Psoas muscle (tissue), 8 donors: ENCODE measurements around the gene SBK1. TPM values are rescaled to one million over a fixed set of nuclear protein-coding genes. Genes with fewer than 3 reads are reported as not detected.
A peak's percentile ranks its signal among the peaks of the same experiment; 100 is the strongest.

ENCODE experiments used
- ATAC-seq, 4 donors: fragments of 200-7000 bp; cut with Tn5 transposase; one replicate each; pipeline ENCODE4 v1.9.1; 2020; ENCODE audit warnings: moderate library complexity in 3 of 4, mild to moderate bottlenecking in 2 of 4
- DNase-seq, 2 donors: peaks; one replicate each; pipeline ENCODE4 v3.0.0-alpha.2; 2020
- H3K27ac ChIP-seq: fragments of 200-600 bp; one replicate; pipeline ENCODE4 v1.8.0; 2022
- H3K27me3 ChIP-seq, 3 donors: fragments of 200-600 bp in 1 of 3; one replicate each; pipeline versions ENCODE4 v1.6.1 to v1.8.0; 2013 to 2022; ENCODE audit warnings: low read length in 2 of 3, mild to moderate bottlenecking in 2 of 3, moderate library complexity in 1 of 3; ENCODE audit not compliant: insufficient read depth in 3 of 3
- H3K36me3 ChIP-seq, 2 donors: fragments of 200-600 bp in 1 of 2; one replicate each; pipeline versions ENCODE4 v1.6.1 to v1.8.0; 2013 to 2022; ENCODE audit warnings: low read depth in 1 of 2, mild to moderate bottlenecking in 1 of 2, moderate library complexity in 1 of 2; ENCODE audit not compliant: insufficient read depth in 1 of 2
- H3K4me1 ChIP-seq: fragments of 200-600 bp; one replicate; pipeline ENCODE4 v1.8.0; 2022
- H3K4me3 ChIP-seq: fragments of 200-600 bp; one replicate; pipeline ENCODE4 v1.8.0; 2022; ENCODE audit warnings: mild to moderate bottlenecking
- H3K9me3 ChIP-seq: fragments of 200-600 bp; one replicate; pipeline ENCODE4 v1.8.0; 2022
- WGBS, 3 donors: extraction: QIAGEN DNeasy Blood & Tissue Kit; methylation state at CpG; one replicate each; pipeline versions ENCODE4 v1.1.6 to v1.1.7; 2013; 5-methylcytosine and 5-hydroxymethylcytosine counted together
- intact Hi-C, 2 donors: fragments of 100-400 bp; cut with DNase I; formaldehyde crosslinking; loops; one replicate each; pipeline versions ENCODE4 v1.11.0 to v1.14.2; 2022
- polyA plus RNA-seq, 3 donors: library from polyadenylated mRNA; stranded (reverse); fragments of 200-250 nt; gene quantifications; one replicate each; pipeline ENCODE4 v1.2.3, GENCODE V29; 2013
- total RNA-seq, 4 donors: library from RNA; stranded (reverse); fragmentation: NEBNext Ultra II Directional in 2 of 4; extraction: Animal tissue kit (Norgen Biotek cat#: 25700) in 2 of 4; gene quantifications; one replicate each; pipeline versions ENCODE4 v1.2.1 to v1.2.4, GENCODE V29; 2021 to 2023
- TF ChIP-seq, protein P1 (sequence below): fragments of 200-600 bp; IDR thresholded peaks from one replicate; pipeline ENCODE4 v1.8.0; 2022; ENCODE audit warnings: antibody characterized with exemption
- donor health status: healthy with polysubstance abuse.
- donor health status: DM: no; HTN: no; CAD: no; lungs with moderate emphysema.
- donor health status: Bipolar disorder and iron deficiency.
- donor health status: healthy.
- donor health status: DM: yes; HTN: yes; CAD: no.
- donor health status: DM: no; HTN: no; CAD: no.
- donor health status: DM: no; HTN: no; CAD: no.
- donor health status: DM: yes; HTN: yes; CAD: no.

SBK1 gene
- total and polyA plus RNA-seq, 7 donors = 1.3 to 20.6 (median 5.3) TPM

DNA sequence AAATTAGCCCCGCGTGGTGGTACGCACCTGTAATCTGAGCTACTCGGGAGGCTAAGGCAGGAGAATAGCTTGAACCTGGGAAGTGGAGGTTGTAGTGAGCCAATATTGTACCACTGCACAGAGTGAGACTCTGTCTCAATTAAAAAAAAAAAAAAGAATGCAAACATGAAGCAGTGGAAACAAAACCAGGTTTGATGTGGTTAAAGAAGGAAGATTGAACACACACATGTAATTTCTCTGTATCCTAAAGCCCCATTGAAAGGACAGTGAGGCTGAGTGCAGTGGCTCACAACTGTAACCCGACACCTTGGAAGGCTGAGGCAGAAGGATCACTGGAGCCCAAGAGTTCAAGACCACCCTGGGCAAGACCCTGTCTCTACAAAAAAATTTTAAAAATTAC, 26.5 kb upstream of the SBK1 start:
- Histone ChIP-seq H3K4me1 (peaks cover 34% of the 10 kb centered on the region), H3K36me3 (no peaks in the 10 kb centered on the region), H3K9me3 (no peaks in the 10 kb centered on the region), H3K4me3 (no peak overlapping the region), H3K27ac (no peak overlapping the region), H3K27me3 (no peaks in the 10 kb centered on the region)
- TF ChIP-seq, protein P1, sequence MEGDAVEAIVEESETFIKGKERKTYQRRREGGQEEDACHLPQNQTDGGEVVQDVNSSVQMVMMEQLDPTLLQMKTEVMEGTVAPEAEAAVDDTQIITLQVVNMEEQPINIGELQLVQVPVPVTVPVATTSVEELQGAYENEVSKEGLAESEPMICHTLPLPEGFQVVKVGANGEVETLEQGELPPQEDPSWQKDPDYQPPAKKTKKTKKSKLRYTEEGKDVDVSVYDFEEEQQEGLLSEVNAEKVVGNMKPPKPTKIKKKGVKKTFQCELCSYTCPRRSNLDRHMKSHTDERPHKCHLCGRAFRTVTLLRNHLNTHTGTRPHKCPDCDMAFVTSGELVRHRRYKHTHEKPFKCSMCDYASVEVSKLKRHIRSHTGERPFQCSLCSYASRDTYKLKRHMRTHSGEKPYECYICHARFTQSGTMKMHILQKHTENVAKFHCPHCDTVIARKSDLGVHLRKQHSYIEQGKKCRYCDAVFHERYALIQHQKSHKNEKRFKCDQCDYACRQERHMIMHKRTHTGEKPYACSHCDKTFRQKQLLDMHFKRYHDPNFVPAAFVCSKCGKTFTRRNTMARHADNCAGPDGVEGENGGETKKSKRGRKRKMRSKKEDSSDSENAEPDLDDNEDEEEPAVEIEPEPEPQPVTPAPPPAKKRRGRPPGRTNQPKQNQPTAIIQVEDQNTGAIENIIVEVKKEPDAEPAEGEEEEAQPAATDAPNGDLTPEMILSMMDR = no peak
- no peak for ATAC-seq
- no peak for DNase-seq
- 40 to 56% (median 47%) methylated on average over 5 of the region's 5 CpGs for WGBS, 3 donors
- intact Hi-C loops = no loop called here

DNA sequence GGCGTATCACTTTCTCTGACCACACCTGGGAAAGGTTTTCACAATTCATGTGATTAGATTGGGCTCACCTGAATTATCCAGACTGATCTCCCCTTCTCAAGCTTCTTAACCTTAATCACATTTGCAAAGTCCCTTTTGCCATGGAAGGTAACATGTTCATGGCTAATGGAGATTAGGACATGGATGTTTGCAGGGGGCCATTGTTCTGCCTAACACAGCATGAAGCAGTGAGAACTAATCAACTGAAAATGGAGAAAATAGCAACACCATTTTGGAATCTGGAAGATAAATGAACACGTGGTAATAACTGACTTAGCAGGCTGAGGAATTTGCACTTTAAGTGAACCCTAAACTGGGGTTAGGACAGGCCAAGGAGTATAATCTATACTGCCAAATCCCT, 25.0 kb upstream of the SBK1 start:
- TF ChIP-seq, protein P1 = no peak
- H3K4me1 ChIP-seq = peaks cover 29% of the 10 kb centered on the region
- no peak overlapping the region for H3K27ac ChIP-seq
- H3K9me3 ChIP-seq = no peaks in the 10 kb centered on the region
- intact Hi-C loops = no loop called here
- no peaks in the 10 kb centered on the region for H3K27me3 ChIP-seq
- ATAC-seq = no peak
- H3K4me3 ChIP-seq = no peak overlapping the region
- DNase-seq = no peak
- H3K36me3 ChIP-seq = no peaks in the 10 kb centered on the region
- WGBS, 3 donors = 53 to 55% (median 54%) methylated on average over 2 of the region's 2 CpGs

DNA sequence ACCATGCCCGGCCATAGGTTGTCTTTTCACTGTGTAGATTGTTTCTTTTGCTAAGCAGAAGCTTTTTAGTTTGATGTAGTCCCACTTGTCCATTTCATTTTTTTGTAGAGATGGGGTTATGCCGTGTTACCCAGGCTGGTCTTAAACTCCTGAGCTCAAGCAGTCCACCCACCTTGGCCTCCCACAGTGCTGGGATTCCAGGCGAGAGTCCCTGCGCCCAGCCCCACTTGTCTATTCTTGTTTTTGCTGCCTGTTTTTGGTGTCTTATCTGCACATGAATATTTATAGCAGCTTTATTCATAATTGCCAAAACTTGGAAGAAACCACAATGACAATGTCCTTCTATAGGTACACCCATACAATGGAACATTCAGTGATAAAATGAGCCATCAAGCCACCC, 18.8 kb upstream of the SBK1 start:
- H3K36me3 ChIP-seq = no peaks in the 10 kb centered on the region
- no peak overlapping the region for H3K4me3 ChIP-seq
- DNase-seq = no peak
- no peak for ATAC-seq
- peaks cover 14% of the 10 kb centered on the region for H3K4me1 ChIP-seq
- H3K27me3 ChIP-seq = no peaks in the 10 kb centered on the region
- H3K9me3 ChIP-seq = no peaks in the 10 kb centered on the region
- WGBS, 3 donors = 72 to 80% (median 77%) methylated on average over 4 of the region's 4 CpGs
- H3K27ac ChIP-seq = peak overlapping the region; percentile 1
- intact Hi-C loops = no loop called here
- TF ChIP-seq, protein P1 = no peak

DNA sequence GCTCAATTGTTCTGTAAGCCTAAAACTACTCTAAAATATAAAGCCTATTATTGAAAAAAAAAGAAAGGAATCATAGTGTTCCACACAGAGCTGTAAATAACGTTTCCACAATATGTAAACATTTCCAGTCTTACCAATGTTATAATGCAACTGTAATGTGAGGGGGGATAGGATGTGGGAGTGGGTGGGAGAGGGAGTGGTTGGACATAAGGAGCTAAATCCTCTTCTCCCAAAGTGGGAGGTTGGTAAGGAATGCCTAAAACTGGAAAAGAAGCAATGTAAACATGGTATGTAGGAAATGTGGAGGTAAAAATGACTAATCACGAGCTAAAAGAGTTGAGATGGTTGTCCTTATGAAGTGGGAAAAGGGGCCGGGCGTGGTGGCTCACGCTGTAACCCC, 17.6 kb upstream of the SBK1 start:
- TF ChIP-seq, protein P1 = no peak
- Histone ChIP-seq H3K27me3 (no peaks in the 10 kb centered on the region), H3K36me3 (no peaks in the 10 kb centered on the region), H3K27ac (no peak overlapping the region), H3K4me3 (no peak overlapping the region), H3K9me3 (no peaks in the 10 kb centered on the region), H3K4me1 (peaks cover 9% of the 10 kb centered on the region)
- intact Hi-C loops = no loop called here
- ATAC-seq = no peak
- DNase-seq = no peak
- WGBS, 3 donors = 73 to 79% (median 75%) methylated on average over 5 of the region's 5 CpGs

DNA sequence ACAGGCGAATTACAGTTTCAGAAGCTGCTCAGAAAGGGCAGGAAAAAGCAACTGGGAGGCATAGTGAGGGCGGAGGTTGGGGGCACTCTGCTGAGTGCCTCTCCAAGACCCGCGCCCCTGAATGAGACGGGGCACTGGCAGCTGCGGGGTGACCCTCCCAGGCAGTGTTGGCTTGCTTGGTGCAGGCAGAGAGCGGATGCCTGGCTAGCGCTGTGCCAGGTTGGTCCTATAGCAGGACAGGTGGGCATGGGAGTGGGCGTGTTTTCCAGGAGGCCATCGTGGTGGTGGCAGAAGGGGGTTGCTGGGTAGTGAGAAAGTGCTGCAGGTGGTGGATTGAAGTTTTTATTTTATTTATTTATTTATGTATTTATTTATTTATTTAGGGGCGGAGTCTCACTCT, 16.0 kb upstream of the SBK1 start:
- TF ChIP-seq, protein P1 = no peak
- no peak overlapping the region for H3K4me3 ChIP-seq
- H3K9me3 ChIP-seq = no peaks in the 10 kb centered on the region
- WGBS, 3 donors = 77 to 86% (median 77%) methylated on average over 11 of the region's 11 CpGs
- H3K27ac ChIP-seq = no peak overlapping the region
- DNase-seq (no peak), ATAC-seq (no peak)
- intact Hi-C loops = no loop called here
- peaks cover 7% of the 10 kb centered on the region for H3K4me1 ChIP-seq
- no peaks in the 10 kb centered on the region for H3K36me3 ChIP-seq
- H3K27me3 ChIP-seq = no peaks in the 10 kb centered on the region
